ENCODE data around the gene ZNF783. TPM values are rescaled to one million over a fixed set of nuclear protein-coding genes. Genes with fewer than 3 reads are reported as not detected.
"Not testable (repeated sequence)": the region's sequence is repeated elsewhere in the genome, so short reads cannot be mapped to it uniquely, and the experiment has no call there.

The ZNF783 gene
- polyA plus RNA-seq, 5 donors = 12.2 to 20.4 (median 18.6) TPM

- no peak for DNase-seq
These were observed 35.2 kb downstream of the ZNF783 start for GRCh38 chr7:149297034-149297755.

DNA sequence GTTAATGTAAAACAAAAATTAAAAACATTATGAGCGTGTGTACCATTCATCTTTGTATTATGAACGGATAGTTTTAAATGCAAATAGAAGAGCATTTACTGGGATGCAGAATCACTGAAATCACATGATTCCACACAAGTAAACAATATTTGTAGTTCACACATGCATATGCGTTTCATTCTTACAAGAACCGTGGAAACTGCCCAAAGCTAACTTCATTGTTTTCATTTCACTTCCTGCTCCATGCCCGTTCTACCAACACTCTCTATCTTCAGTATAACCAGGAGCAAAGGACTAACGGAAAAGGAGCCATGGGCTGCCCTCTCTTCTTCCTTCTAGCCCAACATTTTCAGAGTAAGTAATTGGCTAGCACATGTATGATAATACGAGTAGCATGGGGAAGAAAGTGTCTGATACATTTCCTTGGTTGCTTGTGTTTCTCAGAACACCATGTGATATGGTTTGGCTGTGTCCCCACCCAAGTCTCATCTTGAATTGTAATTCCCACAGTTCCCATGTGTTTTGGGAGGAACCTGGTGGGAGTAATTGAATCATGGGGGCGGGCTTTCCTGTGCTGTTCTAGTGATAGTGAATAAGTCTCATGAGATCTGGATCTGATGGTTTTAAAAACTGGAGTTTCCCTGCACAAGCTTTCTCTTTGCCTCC lies 38.8 kb downstream of the ZNF783 start:
- no peak for DNase-seq

GRCh38 chr7:149302222-149302621 lies 40.2 kb downstream of the ZNF783 start:
- no peak for DNase-seq

- no peak for DNase-seq
These were observed 40.9 kb downstream of the ZNF783 start for GRCh38 chr7:149302865-149303264.

GRCh38 chr7:149304006-149304405 lies 42.0 kb downstream of the ZNF783 start:
- no peak for DNase-seq

- no peak for DNase-seq
These were observed 44.9 kb downstream of the ZNF783 start for GRCh38 chr7:149306854-149307253.

DNA sequence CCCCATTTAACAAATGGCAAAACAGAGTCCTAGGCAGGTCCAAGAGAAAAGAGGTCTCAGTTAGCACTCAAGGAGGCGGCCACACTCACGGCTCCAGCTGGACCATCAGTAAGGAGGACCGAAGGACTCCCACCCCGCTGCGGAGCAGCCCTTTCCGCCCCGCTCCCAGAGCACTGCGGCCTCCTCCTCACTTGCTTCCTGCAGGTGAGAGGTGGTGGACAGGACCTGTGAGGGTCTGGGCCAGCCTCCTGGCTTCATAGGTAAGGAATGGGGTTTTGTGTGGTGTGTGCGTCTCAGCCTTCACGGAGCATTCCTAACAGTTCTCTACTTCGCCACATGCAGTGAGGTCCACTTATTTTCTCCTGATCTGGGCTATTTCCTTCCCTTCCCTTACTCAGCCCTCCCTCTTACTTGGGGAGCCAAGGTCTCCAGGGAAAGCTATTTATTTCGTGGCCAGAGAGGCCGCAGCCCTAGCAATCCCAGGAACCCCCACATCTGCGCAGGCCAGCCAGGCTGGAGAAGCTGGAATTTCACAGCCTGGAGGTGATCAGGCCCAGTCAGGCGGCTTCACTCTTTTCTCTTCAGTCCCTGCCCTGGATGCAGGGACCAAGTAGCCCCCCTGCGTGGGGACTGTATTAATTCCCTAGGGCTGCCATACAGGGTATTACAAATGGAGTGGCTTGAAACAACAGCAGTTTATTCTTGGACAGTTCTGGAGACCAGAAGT lies 45.9 kb downstream of the ZNF783 start:
- no peak for DNase-seq

- DNase-seq = peak in 1 of 2 donors; percentile 18
These were observed 48.3 kb downstream of the ZNF783 start for GRCh38 chr7:149310113-149310836.

DNA sequence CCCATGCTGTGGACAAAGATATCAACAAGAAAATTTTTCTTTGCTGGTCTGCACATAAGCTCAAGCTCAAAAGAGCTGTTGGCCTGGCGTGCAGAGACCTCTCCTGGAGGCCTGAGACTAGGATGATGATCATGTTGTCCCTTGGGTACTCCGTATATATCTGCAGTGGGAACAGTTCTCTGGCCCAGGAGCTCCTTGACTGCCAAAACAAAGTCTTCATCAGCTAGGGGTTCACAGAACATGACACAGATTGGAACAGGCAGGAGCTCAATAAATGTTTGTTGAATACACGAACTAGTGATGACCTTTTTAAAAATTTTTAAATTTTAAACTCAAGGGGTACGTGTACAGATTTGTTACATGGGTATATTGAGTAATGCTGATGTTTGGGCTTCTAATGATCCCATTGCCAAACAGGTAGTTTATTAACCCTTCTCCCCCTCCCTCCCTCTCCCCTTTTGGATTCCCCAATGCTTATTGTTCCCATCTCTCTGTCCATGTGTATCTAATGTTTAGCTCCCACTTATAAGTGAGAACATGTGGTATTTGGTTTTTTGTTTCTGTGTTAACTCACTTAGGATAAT lies 49.1 kb downstream of the ZNF783 start:
- no peak for DNase-seq

DNA sequence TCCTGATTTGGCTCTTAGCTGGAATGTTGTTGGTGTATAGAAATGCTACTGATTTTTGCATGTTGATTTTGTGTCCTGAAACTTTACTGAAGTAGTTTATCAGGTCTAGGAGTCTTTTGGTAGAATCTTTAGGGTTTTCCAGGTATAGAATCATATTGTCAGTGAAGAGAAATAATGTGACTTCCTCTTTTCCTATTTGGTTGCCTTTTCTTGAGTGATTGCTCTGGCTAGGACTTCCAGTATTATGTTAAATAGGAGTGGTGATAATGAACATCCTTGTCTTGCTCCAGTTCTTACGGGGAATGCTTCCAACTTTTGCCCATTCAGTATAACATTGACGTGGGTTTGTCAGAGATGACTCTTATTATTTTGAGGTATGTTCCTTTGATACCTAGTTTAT lies 52.0 kb downstream of the ZNF783 start:
- DNase-seq = no peak

DNA sequence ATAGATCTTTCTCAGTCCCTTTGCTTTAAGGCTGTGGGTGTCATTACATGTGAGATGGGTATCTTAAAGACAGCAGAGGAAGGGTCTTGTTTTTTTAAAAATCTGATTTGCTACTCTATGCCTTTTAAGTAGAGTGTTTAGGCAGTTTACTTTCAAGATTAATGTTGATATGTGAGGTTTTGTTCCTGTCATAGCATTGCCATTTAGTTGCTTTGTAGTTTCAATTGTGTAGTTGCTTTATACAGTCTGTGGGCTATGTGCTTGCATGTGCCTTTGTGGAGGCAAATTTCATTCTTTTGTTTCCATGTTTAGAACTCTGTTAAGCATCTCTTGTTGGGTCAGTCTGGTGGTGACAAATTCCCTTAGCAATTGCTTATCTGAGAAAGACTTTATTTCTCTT lies 54.6 kb downstream of the ZNF783 start:
- no peak for DNase-seq

DNA sequence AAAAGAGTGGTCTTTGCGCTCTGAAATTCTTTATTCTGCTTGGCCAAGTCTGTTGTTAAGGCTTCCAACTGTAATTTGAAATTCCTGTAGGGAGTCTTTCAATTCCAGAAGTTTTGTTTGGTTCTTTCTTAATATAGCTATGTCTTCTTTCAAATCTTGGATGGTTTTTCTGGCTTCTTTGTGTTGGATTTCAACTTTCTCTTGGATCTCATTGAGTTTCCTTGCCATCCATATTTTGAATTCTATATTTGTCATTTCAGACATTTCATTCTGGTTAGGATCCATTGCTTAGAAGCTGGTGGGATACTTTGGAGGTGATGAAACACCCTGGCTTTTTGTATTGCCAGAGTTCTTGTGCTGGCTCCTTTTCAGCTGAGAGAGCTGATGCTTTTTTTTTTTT lies 55.5 kb downstream of the ZNF783 start:
- no peak for DNase-seq

GRCh38 chr7:149317986-149318672 lies 56.1 kb downstream of the ZNF783 start:
- DNase-seq = no peak

DNA sequence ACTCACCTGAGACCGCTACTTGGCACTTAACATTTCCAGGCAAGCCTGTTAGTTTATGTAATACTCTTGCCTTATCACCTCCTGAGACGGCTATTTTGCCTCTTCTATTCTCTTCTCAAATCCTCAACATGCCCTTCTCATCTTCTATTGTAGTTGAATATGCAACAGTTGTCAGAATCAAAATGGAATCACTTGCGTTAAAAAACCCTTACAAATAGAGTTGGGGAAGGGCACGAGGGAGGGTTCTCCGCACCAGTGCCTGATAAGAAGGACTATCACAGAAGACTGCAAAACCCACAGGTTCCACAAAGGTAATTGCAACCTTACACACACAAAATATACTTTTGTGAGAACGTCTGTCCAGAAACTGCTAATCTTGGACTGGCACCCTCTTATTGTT lies 57.4 kb downstream of the ZNF783 start:
- DNase-seq = no peak

- DNase-seq = no peak
These were observed 58.5 kb downstream of the ZNF783 start for GRCh38 chr7:149320313-149321124.

GRCh38 chr7:149321125-149321905 lies 59.3 kb downstream of the ZNF783 start:
- not testable (repeated sequence) for DNase-seq

GRCh38 chr7:149321978-149322541 lies 60.1 kb downstream of the ZNF783 start:
- no peak for DNase-seq

GRCh38 chr7:149322737-149323136 lies 60.7 kb downstream of the ZNF783 start:
- DNase-seq = no peak

- no peak for DNase-seq
These were observed 63.3 kb downstream of the ZNF783 start for GRCh38 chr7:149325248-149325647.

Data from right lung (tissue), 5 donors.